Measurements from ENCODE around the gene SETD7. TPM values are rescaled to one million over a fixed set of nuclear protein-coding genes. Genes with fewer than 3 reads are reported as not detected.

Gene SETD7
- total and polyA plus RNA-seq, 2 donors (not counting 1 experiment from before 2014, with no cell fraction given), result 5.1 to 13.0 TPM

GRCh38 chr4:139602776-139603360 lies 46.8 kb upstream of the SETD7 start:
- Histone ChIP-seq H3K4me1 (ENCODE audit: control insufficient read depth in 2 of 2, insufficient read depth in 2 of 2, low read length in 2 of 2) (peaks cover 8 to 10% of the 10 kb centered on the region in 2 donors), H3K27ac (ENCODE audit: low read length in 2 of 2) (no peak overlapping the region), H3K36me3 (replicated peaks in 1 of 2; ENCODE audit: control extremely low read depth in 1 of 2, control insufficient read depth in 1 of 2, extremely low read depth in 1 of 2, insufficient read depth in 2 of 2, low read length in 1 of 2) (no peaks in the 10 kb centered on the region), H3K79me2 (ENCODE audit: control insufficient read depth, insufficient read depth, low read length) (no peaks in the 10 kb centered on the region), H3K27me3 (replicated peaks in 1 of 4; ENCODE audit: control extremely low read depth in 1 of 4, control insufficient read depth in 3 of 4, insufficient read depth in 4 of 4, low read length in 3 of 4) (peaks cover 0 to 2% (median 0%) of the 10 kb centered on the region in 4 experiments), H3K9ac (ENCODE audit: low read length) (no peak overlapping the region), H2AFZ (ENCODE audit: insufficient read depth, low read depth, low read length, poor library complexity, severe bottlenecking) (no peak overlapping the region), H3K4me2 (replicated peaks; ENCODE audit: low read depth, low read length, poor library complexity, severe bottlenecking) (no peak overlapping the region), H3K9me3 (ENCODE audit: control extremely low read depth in 1 of 3, control insufficient read depth in 2 of 3, insufficient read depth in 1 of 3, low read length in 2 of 3) (no peaks in the 10 kb centered on the region), H4K20me1 (ENCODE audit: control insufficient read depth, insufficient read depth, low read length, poor library complexity, severe bottlenecking) (no peaks in the 10 kb centered on the region), H3K4me3 (ENCODE audit: control extremely low read depth in 1 of 5, extremely low read depth in 1 of 5, insufficient read depth in 1 of 5, low read depth in 2 of 5, low read length in 4 of 5) (no peak overlapping the region)
- H3K4me1 Mint-ChIP-seq, result peaks cover 16% of the 10 kb centered on the region
- H3K9me3 Mint-ChIP-seq (ENCODE audit: insufficient read depth), result no peaks in the 10 kb centered on the region
- peaks cover 15% of the 10 kb centered on the region for H3K27me3 Mint-ChIP-seq
- no peak overlapping the region for H3K27ac Mint-ChIP-seq
- DNase-seq (no peak), ATAC-seq (ENCODE audit: low read depth) (no peak)
- TF ChIP-seq EZH2 (IDR thresholded peaks at IDR 0.05; ENCODE audit: borderline replicate concordance, insufficient read depth, low read depth, low read length, poor library complexity, severe bottlenecking) (no peak), CTCF (IDR thresholded peaks at IDR 0.05) (no peak)
- ChIA-PET CTCF (interaction anchor here (0.9 to 6.6 kb wide), 22 partner anchors 12 to 1283 kb away, joined by 3 to 74 read pairs (median 4); partner anchors contain the start of gene SETD7), POLR2A (no interaction called here)
- no peak overlapping the region for H3K4me3 Mint-ChIP-seq
- intact Hi-C loops (cut with micrococcal nuclease), result loop anchor here (1.0 to 2.0 kb wide), 3 partner anchors 48 to 724 kb away; no protein-coding TSS in a partner anchor
- 90% methylated on average over 3 of the region's 6 CpGs for WGBS (ENCODE audit: insufficient coverage)

- H3K9me3 Mint-ChIP-seq (ENCODE audit: insufficient read depth), result no peaks in the 10 kb centered on the region
- Histone ChIP-seq H3K9ac (ENCODE audit: low read length) (no peak overlapping the region), H3K4me2 (replicated peaks; ENCODE audit: low read depth, low read length, poor library complexity, severe bottlenecking) (no peak overlapping the region), H3K27ac (ENCODE audit: low read length in 2 of 2) (no peak overlapping the region), H4K20me1 (ENCODE audit: control insufficient read depth, insufficient read depth, low read length, poor library complexity, severe bottlenecking) (no peaks in the 10 kb centered on the region), H3K27me3 (replicated peaks in 1 of 4; ENCODE audit: control extremely low read depth in 1 of 4, control insufficient read depth in 3 of 4, insufficient read depth in 4 of 4, low read length in 3 of 4) (peaks cover 0 to 16% (median 0%) of the 10 kb centered on the region in 4 experiments), H3K4me3 (ENCODE audit: control extremely low read depth in 1 of 5, extremely low read depth in 1 of 5, insufficient read depth in 1 of 5, low read depth in 2 of 5, low read length in 4 of 5) (no peak overlapping the region), H3K36me3 (replicated peaks in 1 of 2; ENCODE audit: control extremely low read depth in 1 of 2, control insufficient read depth in 1 of 2, extremely low read depth in 1 of 2, insufficient read depth in 2 of 2, low read length in 1 of 2) (no peaks in the 10 kb centered on the region), H2AFZ (ENCODE audit: insufficient read depth, low read depth, low read length, poor library complexity, severe bottlenecking) (no peak overlapping the region), H3K79me2 (ENCODE audit: control insufficient read depth, insufficient read depth, low read length) (no peaks in the 10 kb centered on the region), H3K4me1 (ENCODE audit: control insufficient read depth in 2 of 2, insufficient read depth in 2 of 2, low read length in 2 of 2) (no peaks in the 10 kb centered on the region), H3K9me3 (ENCODE audit: control extremely low read depth in 1 of 3, control insufficient read depth in 2 of 3, insufficient read depth in 1 of 3, low read length in 2 of 3) (no peaks in the 10 kb centered on the region)
- 100% methylated on average over 2 of the region's 4 CpGs for WGBS (ENCODE audit: insufficient coverage)
- peaks cover 2% of the 10 kb centered on the region for H3K4me1 Mint-ChIP-seq
- H3K4me3 Mint-ChIP-seq, result no peak overlapping the region
- intact Hi-C loops (cut with micrococcal nuclease), result no loop called here
- no peak overlapping the region for H3K27ac Mint-ChIP-seq
- ChIA-PET POLR2A (no interaction called here), CTCF (no interaction called here)
- ATAC-seq (ENCODE audit: low read depth) (no peak), DNase-seq (no peak)
- TF ChIP-seq CTCF (IDR thresholded peaks at IDR 0.05) (no peak), EZH2 (IDR thresholded peaks at IDR 0.05; ENCODE audit: borderline replicate concordance, insufficient read depth, low read depth, low read length, poor library complexity, severe bottlenecking) (no peak)
- H3K27me3 Mint-ChIP-seq, result peaks cover 27% of the 10 kb centered on the region
Observed at GRCh38 chr4:139600662-139601061, 44.6 kb upstream of the SETD7 start.

Measured in B cell (primary cell).